ENCODE results near the gene ZBTB47.

ZBTB47 gene

DNA sequence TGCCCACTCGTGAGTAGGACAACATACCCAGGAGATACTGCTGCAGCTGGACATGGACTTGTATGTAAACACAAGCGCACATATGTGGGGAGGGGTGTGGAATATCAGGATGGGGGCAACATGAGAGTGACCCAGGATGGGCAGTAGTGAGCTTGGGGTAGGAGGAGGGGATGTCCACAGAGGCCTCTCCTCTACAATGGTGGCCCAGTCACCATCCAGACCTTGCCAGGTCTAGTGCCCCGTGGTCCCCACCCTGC is 266 bp upstream of the ZBTB47 start:
- DNase-seq: no peak

DNA sequence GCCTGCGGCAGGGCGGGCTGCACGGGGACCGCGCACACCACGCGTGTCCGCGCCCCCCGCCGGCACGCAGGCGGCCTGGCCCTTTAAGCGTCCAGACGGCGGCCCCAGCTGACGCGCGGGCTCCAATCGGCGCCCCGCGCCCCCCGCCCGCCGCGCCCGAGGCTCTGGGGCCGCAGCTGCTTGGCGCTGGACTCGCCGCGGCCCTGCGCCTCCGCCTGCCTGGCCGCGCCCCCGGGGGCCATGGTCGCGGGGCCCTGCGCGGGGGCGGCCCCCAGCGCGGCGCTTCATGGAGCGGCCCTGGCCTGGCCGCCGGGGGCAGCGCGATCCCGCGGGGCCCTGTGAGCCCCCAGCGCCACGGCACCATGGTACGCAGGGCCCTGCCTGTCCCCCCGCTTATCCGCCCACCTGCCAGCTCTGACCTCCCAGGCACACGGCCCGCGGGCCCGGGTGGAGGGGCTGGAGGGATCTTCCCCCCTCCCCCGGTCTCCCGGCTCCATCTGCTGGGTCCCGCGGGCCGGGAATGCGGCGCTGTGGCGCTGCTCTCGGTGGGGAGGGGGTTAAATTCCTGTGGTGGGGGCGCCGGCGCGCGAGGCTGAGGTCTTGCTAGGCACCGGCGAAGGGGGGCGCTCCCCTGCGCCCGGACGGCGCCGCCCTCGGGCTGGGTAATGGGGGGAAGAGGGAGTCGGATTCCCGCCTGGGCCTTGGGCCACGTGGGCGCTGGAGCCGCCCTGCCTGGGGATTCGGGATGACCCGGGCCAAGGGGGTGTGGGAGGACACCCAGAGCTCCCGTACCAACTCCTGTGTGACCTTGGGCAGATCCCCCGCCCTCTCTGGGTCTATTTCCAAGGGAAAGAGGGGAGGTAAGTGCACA is 1.1 kb downstream of the ZBTB47 start:
- no peak for DNase-seq

DNA sequence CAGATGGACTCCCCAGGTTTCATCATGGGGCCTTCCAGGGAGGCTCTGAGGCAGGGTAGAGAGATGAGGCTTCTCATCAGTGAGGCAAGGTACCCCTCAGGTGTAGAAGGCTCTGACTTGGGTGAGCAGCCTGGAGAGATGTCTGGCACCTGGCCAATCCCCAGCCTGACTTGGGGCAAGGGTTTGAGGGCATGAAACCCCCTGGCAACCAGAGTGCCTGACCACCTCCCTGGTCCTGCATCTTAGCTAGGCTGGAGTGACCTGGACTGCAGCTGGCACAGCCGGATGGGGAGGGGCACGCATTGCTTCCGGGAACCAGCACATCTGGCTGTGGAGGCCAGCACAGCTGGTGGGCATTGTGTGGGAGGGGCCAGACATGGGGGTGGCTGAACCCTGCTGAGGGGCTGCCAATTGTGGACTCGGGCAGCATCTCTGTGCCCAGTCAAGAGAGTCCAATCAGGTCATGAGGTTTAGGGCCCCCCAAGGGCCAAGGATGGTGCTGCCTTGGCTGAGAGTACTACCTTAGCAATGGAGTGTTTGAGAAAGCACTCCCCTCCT is 1.9 kb downstream of the ZBTB47 start:
- DNase-seq: no peak

DNA sequence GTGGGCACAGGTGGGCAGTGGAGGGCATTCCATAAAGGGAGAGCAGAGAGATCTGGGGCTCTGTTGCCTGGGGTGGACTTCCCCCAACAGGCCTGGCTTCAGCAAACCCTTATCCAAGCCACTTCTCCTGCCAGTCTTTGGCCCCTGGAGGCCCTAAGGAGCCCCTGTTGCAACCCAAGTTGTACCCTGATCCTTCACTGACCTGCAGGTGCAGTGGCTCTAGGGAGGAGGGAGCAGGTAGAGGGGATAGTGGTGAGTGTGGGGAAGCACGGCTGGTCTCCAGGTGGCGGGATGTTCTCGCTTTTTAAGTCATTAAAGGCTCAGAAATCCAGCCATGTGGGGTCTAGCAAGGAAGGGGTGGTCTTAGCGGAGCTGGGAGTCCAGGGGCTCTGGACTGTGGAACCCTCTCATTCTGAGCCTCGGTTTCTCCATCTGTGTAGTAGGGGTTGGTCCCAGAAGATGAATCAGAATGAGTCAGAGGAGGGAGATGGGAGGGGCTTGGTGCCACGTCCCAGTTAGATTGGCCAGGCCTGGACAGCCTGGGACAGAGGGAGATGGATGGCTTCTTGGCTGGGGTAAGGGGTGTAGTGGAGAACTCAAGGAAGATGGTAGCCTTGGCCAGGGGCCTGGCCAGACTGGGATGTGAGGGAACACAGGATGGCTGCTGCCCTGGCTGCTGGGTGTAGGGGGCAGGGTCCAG is 2.6 kb downstream of the ZBTB47 start:
- no peak for DNase-seq

DNA sequence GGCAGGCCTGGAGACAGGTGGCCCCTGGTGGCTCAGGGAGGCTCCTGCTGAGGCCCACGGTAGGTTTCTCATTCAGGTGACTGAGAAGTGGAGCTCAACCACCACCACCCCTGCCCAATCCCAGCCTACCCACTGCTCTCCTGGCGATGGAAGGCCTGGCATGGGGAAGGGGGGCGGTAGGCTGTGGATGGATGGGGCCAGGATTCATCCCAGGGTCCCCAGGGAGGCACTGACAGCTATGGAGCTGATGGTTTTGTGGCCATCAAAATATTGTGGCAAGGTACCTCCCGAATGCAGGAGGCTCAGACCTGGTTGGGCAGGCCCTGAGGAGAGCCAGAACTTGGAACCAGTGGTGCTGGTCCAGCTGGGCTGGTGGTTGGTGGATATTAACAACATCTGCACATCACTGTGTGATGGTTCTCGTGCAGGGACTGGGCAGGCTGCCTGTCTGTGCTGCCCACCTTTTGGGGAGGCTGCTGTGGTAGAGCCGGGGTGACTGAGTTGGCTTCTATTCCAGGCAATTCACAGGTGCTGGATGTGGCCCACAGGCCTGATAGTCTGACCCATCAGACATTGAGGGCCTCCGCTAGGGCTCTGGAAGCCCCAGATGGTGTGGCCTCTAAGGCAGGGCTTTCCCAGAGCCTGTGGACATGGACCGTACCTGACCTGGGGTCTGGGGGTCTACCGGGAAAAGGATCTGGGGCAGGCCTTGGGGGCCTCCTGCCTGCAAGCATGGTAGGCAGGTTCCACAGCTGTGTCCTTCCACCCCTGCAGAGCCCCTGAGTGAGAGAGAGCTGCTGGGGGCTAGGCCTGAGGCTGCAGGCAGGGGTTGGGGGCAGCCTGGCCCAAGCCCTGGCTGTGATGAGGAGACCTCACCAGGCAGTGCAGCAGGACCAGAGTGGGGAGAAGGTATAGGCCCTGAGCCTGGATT is 3.4 kb downstream of the ZBTB47 start:
- DNase-seq: no peak

DNA sequence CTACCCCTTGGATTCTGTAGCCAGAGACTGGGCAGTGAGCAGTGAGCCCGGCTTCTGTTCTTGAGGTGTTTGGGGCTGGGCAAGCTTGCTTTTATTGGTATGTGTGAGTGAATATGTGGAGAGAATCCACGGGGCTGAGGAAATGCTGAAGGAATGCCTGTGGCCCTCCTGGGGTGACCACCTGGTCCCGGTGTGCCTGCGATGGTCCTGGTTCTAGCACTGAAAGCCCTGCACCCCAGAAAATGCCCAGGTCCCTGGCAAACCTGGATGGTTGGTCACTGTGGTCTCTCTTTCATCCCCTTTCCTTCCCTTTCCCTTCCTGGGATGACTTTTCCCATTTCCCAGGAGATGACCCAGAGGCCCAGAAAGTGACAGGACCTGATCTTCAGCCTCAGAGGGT is 4.2 kb downstream of the ZBTB47 start:
- no peak for DNase-seq

DNA sequence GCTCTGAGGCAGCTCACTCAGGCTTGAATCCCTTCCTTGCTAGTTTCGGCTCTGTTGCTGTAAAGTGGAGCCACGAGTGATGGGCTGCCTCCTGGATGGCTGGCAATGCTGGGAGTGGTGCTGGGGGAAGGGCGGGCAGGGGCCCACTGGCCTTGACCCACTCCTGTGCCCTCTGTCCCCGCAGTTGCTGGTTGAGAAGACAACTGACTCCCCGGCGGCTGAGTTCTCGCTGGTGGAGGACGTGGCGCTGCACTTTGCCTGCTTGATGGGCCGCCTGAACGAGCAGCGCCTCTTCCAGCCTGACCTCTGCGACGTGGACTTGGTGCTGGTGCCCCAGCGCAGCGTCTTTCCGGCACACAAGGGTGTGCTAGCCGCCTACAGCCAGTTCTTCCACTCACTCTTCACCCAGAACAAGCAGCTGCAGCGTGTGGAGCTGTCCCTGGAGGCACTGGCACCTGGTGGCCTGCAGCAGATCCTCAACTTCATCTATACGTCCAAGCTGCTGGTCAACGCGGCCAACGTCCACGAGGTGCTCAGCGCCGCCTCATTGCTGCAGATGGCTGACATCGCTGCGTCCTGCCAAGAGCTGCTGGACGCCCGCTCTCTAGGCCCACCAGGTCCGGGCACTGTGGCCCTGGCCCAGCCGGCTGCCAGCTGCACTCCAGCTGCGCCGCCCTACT is 4.7 kb downstream of the ZBTB47 start:
- DNase-seq: no peak

DNA sequence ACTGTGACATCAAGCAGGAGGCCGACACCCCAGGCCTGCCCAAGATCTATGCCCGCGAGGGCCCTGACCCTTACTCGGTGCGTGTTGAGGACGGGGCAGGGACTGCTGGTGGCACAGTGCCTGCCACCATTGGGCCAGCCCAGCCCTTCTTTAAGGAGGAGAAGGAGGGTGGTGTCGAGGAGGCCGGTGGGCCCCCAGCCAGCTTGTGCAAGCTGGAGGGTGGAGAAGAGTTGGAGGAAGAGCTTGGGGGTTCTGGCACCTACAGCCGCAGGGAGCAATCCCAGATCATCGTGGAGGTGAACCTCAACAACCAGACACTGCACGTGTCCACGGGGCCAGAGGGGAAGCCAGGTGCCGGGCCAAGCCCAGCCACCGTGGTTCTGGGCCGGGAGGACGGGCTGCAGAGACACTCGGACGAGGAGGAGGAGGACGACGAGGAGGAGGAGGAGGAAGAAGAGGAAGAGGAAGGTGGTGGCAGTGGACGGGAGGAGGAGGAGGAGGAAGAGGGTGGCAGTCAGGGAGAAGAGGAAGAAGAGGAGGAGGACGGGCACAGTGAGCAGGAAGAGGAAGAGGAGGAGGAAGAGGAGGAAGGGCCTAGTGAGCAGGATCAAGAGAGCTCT is 5.4 kb downstream of the ZBTB47 start:
- DNase-seq: no peak

DNA sequence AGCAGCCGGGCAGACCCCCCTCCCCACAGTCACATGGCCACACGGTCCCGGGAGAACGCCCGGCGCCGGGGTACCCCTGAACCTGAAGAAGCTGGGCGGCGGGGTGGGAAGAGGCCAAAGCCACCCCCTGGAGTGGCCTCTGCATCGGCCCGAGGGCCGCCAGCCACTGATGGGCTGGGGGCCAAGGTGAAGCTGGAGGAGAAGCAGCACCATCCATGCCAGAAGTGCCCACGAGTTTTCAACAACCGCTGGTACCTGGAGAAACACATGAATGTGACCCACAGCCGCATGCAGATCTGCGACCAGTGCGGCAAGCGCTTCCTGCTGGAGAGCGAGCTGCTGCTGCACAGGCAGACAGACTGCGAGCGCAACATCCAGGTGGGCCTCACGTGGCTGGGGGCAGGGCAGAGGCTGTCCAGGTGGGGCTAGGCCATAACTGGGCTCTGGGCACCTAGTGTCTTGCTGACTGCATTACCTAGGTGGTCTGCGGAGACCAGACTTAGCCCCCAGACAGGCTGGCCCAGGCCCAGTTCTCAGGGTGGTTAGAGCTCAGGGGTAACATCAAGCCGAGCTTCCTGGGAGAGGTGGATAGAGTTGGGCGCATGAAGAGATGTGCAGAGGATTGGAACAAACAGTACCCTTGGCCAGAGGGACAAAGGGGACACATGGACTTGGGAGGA is 6.1 kb downstream of the ZBTB47 start:
- DNase-seq: no peak

DNA sequence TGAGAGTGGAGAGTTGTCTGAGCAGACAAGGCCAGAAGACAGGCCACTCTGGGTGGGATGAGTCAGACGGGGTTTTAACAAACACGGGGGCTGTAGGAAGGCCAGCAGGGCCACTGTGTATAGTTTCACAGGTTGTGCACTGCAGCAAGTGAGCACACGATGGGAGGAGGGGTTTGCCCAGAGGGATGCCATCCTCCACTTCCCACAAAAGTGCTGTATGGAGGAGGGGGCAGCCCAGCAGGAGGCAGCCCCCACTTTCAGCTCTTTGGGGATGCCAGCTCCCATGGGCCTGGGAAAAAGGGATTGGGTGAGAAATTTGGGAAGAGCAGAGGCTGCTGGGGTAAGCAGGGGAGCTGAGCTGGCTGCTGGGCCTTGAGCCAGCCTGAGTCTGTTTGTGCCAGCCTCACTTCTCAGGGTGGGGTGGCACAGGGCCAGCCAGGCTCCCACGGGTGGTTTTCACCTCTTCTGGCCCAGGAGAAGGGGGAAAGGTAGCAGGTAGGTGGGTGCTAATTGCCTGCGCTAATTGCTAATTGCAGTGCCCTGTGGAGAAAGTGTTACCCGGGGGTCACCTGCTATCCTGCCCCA is 6.7 kb downstream of the ZBTB47 start:
- no peak for DNase-seq

DNA sequence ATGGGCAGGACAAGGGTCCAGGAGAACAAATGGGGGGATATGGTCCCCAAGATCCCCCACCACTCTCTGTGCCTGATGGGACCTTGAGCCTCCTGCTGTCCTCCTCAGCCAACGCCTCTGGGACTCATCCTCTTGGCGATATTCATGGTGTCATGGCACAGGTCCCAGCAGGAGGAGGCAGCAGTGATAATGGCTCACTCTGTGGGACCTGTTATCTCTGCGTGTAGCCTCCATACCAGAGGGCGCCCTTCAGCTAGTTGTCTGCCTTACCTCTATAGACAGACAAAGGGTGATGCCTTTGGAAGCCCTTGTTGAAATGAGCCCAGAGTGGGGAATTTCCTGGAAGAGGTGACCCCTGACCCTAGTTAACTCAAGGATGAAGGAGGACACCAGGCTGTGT is 7.4 kb downstream of the ZBTB47 start:
- DNase-seq: no peak

DNA sequence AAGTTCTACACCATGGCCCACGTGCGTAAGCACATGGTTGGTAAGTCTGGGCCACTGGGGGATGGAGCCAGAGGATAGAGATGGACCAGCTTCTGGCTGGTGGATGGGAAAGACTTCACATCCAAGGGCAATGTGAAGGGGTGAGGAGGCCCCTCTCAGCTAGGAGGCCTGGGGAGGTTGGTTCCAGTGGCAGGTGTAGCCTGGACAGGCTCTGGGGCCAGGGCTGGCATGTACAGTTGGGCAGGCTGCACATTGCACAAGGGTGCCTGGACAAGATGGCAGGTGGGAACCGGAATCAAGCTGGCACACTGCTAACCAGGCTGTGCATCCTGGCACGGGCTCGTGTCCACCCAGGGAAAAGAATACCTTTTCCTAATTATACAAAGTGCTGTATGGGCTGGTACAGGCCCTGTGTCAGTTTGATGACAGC is 8.1 kb downstream of the ZBTB47 start:
- no peak for DNase-seq

DNA sequence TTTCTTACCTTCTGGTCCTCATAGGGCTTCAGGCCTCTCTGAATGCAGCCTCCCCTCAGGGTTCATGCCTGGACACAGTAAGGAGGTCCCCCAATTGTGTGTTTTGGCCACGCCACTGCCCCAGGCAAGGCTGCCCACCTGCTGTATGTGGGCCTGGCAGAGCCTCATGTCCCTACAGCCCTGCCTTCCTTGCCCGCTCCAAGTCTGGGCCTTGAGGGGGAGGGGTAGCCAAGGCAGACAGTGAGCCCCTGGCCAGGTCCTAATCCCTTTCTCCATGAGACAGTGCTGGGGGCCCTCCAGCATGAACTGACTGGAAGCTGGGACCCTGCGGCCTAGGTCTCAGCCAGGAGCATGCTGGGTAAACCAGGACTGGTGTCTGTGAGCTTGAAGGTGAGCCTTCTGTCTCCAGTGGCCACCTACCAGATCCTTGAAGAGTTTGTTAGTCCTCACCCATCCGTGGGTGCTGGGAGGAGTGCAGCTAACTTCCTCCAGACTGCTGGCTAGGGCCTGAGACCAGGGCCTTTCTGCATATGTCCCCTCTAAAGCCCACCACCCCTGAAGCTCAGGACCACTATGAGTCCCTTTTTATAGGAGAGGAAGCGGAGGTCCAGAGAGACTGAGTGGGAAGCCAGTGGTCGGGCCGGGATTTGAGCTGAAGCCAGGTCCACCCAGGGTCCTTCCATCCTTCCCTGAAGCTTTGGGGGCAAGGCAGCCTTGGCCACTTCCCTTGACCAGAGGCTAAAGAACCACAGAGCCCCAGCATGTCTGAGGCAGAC is 8.7 kb downstream of the ZBTB47 start:
- DNase-seq: no peak

DNA sequence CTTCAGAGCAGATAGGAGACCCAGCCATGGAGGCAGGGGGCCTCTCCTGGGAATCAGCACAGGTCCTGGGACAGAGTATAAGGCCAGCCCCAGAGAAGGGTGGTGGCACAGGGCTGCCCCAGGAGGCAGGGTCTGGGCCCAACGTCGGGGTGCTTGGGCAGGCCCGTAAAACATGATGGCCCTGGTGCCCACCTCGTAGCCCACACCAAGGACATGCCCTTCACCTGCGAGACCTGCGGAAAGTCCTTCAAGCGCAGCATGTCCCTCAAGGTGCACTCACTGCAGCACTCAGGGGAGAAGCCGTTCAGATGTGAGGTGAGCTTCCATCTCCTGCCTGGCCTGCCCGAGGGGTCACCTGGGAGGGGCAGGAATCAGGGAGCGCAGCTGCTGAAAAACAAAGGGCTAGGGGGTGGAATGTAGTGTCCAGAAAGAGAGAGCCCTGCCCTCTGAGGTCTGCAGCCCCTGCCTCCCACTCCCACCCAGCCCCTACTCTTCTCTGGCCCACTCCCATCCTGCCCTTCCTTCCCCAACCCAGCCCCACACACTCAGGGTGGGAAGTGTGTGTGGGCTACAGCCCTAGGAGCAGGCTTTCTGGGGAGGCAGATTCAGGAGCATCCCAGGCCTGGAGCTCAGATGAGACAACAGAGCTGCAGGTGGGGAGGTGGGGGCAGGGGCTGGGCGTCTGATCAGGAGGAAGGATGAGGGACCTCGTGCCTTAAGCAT is 9.5 kb downstream of the ZBTB47 start:
- no peak for DNase-seq

DNA sequence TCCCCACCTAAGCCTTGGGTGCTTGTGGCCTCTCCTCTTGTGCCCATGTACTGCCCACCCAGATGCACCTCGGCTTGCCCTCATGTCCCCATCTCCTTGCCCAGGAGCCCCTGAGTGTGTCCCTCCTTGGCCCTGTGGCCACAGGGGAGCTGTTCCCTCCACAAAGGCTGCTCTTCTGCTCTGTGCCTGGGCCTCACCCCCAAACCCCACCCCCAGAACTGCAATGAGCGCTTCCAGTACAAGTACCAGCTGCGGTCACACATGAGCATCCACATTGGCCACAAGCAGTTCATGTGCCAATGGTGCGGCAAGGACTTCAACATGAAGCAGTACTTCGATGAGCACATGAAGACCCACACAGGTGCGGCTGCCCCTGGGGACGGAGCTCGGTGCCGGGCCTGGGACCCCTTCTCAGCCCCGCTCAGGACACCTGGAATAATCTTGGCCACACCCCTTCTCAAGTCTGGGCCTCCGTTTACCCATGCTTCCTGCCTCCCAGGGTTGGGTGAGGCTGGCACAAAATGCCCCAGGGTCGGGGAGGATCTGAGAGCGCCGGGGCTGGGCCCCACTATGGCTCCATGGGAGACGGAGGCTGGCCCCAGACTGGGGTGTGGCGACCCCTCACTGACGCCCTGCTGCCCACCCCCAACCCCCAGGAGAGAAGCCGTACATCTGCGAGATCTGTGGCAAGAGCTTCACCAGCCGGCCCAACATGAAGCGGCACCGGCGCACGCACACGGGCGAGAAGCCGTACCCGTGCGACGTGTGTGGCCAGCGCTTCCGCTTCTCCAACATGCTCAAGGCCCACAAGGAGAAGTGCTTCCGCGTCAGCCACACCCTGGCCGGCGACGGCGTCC is 10.3 kb downstream of the ZBTB47 start:
- DNase-seq: no peak

DNA sequence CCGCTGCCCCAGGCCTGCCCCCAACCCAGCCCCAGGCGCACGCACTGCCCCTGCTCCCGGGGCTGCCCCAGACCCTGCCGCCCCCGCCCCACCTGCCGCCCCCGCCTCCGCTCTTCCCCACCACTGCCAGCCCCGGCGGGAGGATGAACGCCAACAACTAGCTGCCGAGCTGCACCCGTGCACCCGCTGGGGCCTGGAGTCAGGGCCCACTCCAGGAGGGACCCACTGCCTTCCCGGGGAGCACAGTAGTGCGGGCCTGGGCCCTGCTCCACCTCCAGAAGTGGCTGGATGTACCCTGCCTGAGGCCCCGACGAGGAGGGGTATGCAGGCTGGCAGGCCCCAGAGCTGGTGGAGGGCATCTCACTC is 10.9 kb downstream of the ZBTB47 start:
- DNase-seq: no peak

DNA sequence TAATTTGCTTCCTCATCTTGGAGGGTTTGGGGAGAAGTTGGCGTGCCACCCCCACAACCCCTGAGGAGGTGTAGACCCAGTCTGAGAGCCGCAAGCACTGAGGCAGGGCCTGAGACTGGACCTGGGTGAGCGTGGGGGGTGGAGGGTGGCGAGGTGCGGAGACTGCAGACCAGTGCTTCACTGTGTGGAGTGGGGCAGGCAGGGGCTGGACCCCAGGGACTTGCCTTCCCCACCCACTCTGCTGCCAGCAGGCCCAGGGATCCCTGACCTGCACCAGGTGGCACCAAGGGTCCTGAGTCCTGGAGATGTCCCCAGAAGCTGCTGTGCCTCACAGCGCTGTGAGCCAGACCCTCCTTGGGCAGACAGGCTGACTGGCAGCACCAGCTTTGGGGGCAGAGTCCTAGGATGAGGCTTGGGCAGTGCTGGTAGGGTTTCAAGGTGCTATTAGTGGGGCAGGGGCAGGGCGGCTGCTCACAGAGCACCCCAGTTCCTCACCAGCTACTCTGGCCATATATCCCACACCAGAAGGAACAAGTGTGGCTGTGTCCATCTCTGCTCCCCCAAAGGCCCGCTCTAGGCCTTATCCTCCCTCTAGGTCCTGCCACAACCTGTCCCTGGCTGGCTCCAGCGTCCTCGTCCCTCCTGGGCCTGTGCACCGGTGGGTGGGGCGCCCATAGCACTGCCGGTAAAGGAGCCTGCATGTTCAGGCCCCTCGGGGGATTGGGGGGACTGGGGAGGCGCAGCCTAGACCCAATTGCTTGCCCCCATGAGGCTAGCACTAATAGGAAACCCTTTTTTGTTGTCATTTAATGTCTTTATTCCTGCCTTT is 11.8 kb downstream of the ZBTB47 start:
- no peak for DNase-seq

DNA sequence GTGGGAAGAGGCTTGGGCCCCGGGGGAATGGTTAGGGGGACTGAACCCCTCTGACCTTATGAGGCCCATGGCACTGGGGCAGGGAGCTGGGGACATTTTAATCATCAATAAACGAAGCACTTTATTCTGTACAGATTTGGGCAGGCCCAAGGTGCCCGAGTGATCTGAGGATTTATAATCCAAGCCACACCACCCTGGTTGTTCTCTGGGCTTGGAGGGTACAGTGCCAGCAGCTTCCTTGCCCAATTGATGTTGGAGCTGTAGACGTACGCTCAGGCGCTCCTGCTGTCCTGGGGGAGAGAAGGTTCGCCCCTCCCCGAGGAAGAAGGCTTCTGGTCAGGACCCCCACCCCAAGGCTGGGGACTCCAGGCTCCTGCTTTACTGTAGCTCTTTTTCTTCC is 12.5 kb downstream of the ZBTB47 start:
- DNase-seq: no peak
